DOHH2 (cell line): ENCODE measurements around the gene KLK11.

ENCODE experiments used
- CTCF ChIP-seq: fragments of 200-600 bp; sonication (generic); IDR thresholded peaks from one replicate; pipeline ENCODE4 v1.5.1; 2014; ENCODE audit warnings: antibody characterized with exemption, mild to moderate bottlenecking, low read depth, low read length; ENCODE audit not compliant: poor library complexity, severe bottlenecking
- EZH2phosphoT487 ChIP-seq: fragments of 200-600 bp; sonication (generic); IDR thresholded peaks from 2 replicates; pipeline ENCODE4 v1.6.1; 2017; ENCODE audit warnings: borderline replicate concordance, mild to moderate bottlenecking, antibody characterized with exemption, low read length, moderate library complexity, mixed read lengths

GRCh38 chr19:51027126-51027806 lies 850 bp upstream of the KLK11 start:
- TF ChIP-seq CTCF (no peak), EZH2phosphoT487 (no peak)
